Measurements from ENCODE around the gene CHN2.
A peak's percentile ranks its signal among the peaks of the same experiment; 100 is the strongest.
"Not testable (repeated sequence)": the region's sequence is repeated elsewhere in the genome, so short reads cannot be mapped to it uniquely, and the experiment has no call there.

Gene CHN2

GRCh38 chr7:29190349-29191045, 4.1 kb upstream of the CHN2 start:
- no peak for DNase-seq

GRCh38 chr7:29192323-29192722, 2.3 kb upstream of the CHN2 start:
- DNase-seq, result no peak

GRCh38 chr7:29192811-29193210, 1.8 kb upstream of the CHN2 start:
- DNase-seq, result no peak

- DNase-seq, result no peak
These were observed 1.0 kb upstream of the CHN2 start for GRCh38 chr7:29193316-29194205.

- peak; percentile 39 for DNase-seq
These were observed 375 bp upstream of the CHN2 start for GRCh38 chr7:29194206-29194593.

- DNase-seq, result peak; percentile 72
These were observed 1.6 kb downstream of the CHN2 start for GRCh38 chr7:29196191-29196590.

- no peak for DNase-seq
These were observed 2.5 kb downstream of the CHN2 start for GRCh38 chr7:29196971-29197595.

- no peak for DNase-seq
These were observed 3.3 kb downstream of the CHN2 start for GRCh38 chr7:29197916-29198315.

GRCh38 chr7:29199776-29200175, 5.2 kb downstream of the CHN2 start:
- DNase-seq, result no peak

- DNase-seq, result no peak
These were observed 8.1 kb downstream of the CHN2 start for GRCh38 chr7:29202651-29203069.

GRCh38 chr7:29204491-29205272, 10.1 kb downstream of the CHN2 start:
- DNase-seq, result no peak

GRCh38 chr7:29207162-29207801, 12.7 kb downstream of the CHN2 start:
- DNase-seq, result no peak

- DNase-seq, result no peak
These were observed 14.1 kb downstream of the CHN2 start for GRCh38 chr7:29208410-29209250.

GRCh38 chr7:29209745-29210144, 15.2 kb downstream of the CHN2 start:
- no peak for DNase-seq

- not testable (repeated sequence) for DNase-seq
These were observed 18.2 kb downstream of the CHN2 start for GRCh38 chr7:29212736-29213135.

- DNase-seq, result no peak
These were observed 19.5 kb downstream of the CHN2 start for GRCh38 chr7:29214056-29214455.

- no peak for DNase-seq
These were observed 20.2 kb downstream of the CHN2 start for GRCh38 chr7:29214816-29215215.

- peak; percentile 21 for DNase-seq
These were observed 21.6 kb downstream of the CHN2 start for GRCh38 chr7:29216128-29216527.

GRCh38 chr7:29217113-29217512, 22.5 kb downstream of the CHN2 start:
- no peak for DNase-seq

GRCh38 chr7:29224726-29225125, 30.2 kb downstream of the CHN2 start:
- no peak for DNase-seq

GRCh38 chr7:29228289-29229011, 33.9 kb downstream of the CHN2 start:
- peak; percentile 64 for DNase-seq
